ENCODE data around the gene KRT3.

KRT3 gene

GRCh38 chr12:52801773-52802172 is 5.9 kb upstream of the KRT3 start:
- Histone ChIP-seq H3K27ac (ENCODE audit: insufficient read depth in 1 of 2, low read depth in 1 of 2, low read length in 2 of 2, poor library complexity in 1 of 2, severe bottlenecking in 2 of 2) (no peak overlapping the region), H3K4me3 (ENCODE audit: control insufficient read depth in 1 of 7, extremely low read depth in 1 of 7, insufficient read depth in 4 of 7, low read depth in 2 of 7, low read length in 6 of 7) (no peak overlapping the region), H3K9me3 (ENCODE audit: control extremely low read depth in 1 of 5, control insufficient read depth in 4 of 5, insufficient read depth in 2 of 5, low read depth in 1 of 5, low read length in 4 of 5) (no peaks in the 10 kb centered on the region), H3K36me3 (ENCODE audit: control insufficient read depth in 4 of 4, insufficient read depth in 4 of 4, low read length in 3 of 4) (no peaks in the 10 kb centered on the region), H3K27me3 (replicated peaks in 2 of 5; ENCODE audit: control insufficient read depth in 4 of 5, insufficient read depth in 5 of 5, low read length in 4 of 5) (no peaks in the 10 kb centered on the region), H3K4me1 (ENCODE audit: control extremely low read depth in 1 of 4, control insufficient read depth in 4 of 4, insufficient read depth in 4 of 4, low read length in 3 of 4) (no peaks in the 10 kb centered on the region)
- ChIA-PET POLR2A (no interaction called here), CTCF (interaction anchor here (1.2 to 1.6 kb wide), 2 partner anchors 191 to 216 kb away, joined by 3 read pairs; no protein-coding TSS in a partner anchor)
- 86% methylated on average over 3 of the region's 3 CpGs for WGBS (ENCODE audit: insufficient coverage)
- no peak for DNase-seq

GRCh38 chr12:52800259-52800917 is 4.5 kb upstream of the KRT3 start:
- Histone ChIP-seq H3K27ac (ENCODE audit: insufficient read depth in 1 of 2, low read depth in 1 of 2, low read length in 2 of 2, poor library complexity in 1 of 2, severe bottlenecking in 2 of 2) (no peak overlapping the region), H3K27me3 (replicated peaks in 2 of 5; ENCODE audit: control insufficient read depth in 4 of 5, insufficient read depth in 5 of 5, low read length in 4 of 5) (no peaks in the 10 kb centered on the region), H3K9me3 (ENCODE audit: control extremely low read depth in 1 of 5, control insufficient read depth in 4 of 5, insufficient read depth in 2 of 5, low read depth in 1 of 5, low read length in 4 of 5) (no peaks in the 10 kb centered on the region), H3K4me3 (ENCODE audit: control insufficient read depth in 1 of 7, extremely low read depth in 1 of 7, insufficient read depth in 4 of 7, low read depth in 2 of 7, low read length in 6 of 7) (no peak overlapping the region), H3K4me1 (ENCODE audit: control extremely low read depth in 1 of 4, control insufficient read depth in 4 of 4, insufficient read depth in 4 of 4, low read length in 3 of 4) (no peaks in the 10 kb centered on the region), H3K36me3 (ENCODE audit: control insufficient read depth in 4 of 4, insufficient read depth in 4 of 4, low read length in 3 of 4) (no peaks in the 10 kb centered on the region)
- WGBS (ENCODE audit: insufficient coverage), result 100% methylated on average over 1 of the region's 1 CpG
- DNase-seq, result no peak
- CTCF ChIA-PET, result interaction anchor here (1.1 kb wide), 1 partner anchor 8 kb away, joined by 3 read pairs; no protein-coding TSS in a partner anchor
- POLR2A ChIA-PET, result interaction anchor here (0.6 kb wide), 1 partner anchor 55 kb away, joined by 4 read pairs; no protein-coding TSS in a partner anchor

GRCh38 chr12:52799505-52800211 is 3.7 kb upstream of the KRT3 start:
- ChIA-PET POLR2A (interaction anchor here (0.6 kb wide), 1 partner anchor 54 kb away, joined by 4 read pairs; no protein-coding TSS in a partner anchor), CTCF (interaction anchor here (1.1 kb wide), 1 partner anchor 8 kb away, joined by 3 read pairs; no protein-coding TSS in a partner anchor)
- no peaks in the 10 kb centered on the region for H3K4me1 ChIP-seq (ENCODE audit: control extremely low read depth in 1 of 4, control insufficient read depth in 4 of 4, insufficient read depth in 4 of 4, low read length in 3 of 4)
- DNase-seq, result no peak
- no peaks in the 10 kb centered on the region for H3K9me3 ChIP-seq (ENCODE audit: control extremely low read depth in 1 of 5, control insufficient read depth in 4 of 5, insufficient read depth in 2 of 5, low read depth in 1 of 5, low read length in 4 of 5)
- H3K27me3 ChIP-seq (replicated peaks in 2 of 5; ENCODE audit: control insufficient read depth in 4 of 5, insufficient read depth in 5 of 5, low read length in 4 of 5), result no peaks in the 10 kb centered on the region
- no peak overlapping the region for H3K27ac ChIP-seq (ENCODE audit: insufficient read depth in 1 of 2, low read depth in 1 of 2, low read length in 2 of 2, poor library complexity in 1 of 2, severe bottlenecking in 2 of 2)
- no peaks in the 10 kb centered on the region for H3K36me3 ChIP-seq (ENCODE audit: control insufficient read depth in 4 of 4, insufficient read depth in 4 of 4, low read length in 3 of 4)
- no peak overlapping the region for H3K4me3 ChIP-seq (ENCODE audit: control insufficient read depth in 1 of 7, extremely low read depth in 1 of 7, insufficient read depth in 4 of 7, low read depth in 2 of 7, low read length in 6 of 7)
- 88% methylated on average over 4 of the region's 5 CpGs for WGBS (ENCODE audit: insufficient coverage)

- POLR2A ChIA-PET, result no interaction called here
- no peak overlapping the region for H3K27ac ChIP-seq (ENCODE audit: insufficient read depth in 1 of 2, low read depth in 1 of 2, low read length in 2 of 2, poor library complexity in 1 of 2, severe bottlenecking in 2 of 2)
Measured at GRCh38 chr12:52798671-52799504, 3.0 kb upstream of the KRT3 start.

GRCh38 chr12:52798003-52798670 is 2.2 kb upstream of the KRT3 start:
- WGBS (ENCODE audit: insufficient coverage), result 100% methylated on average over 2 of the region's 4 CpGs
- ChIA-PET POLR2A (no interaction called here), CTCF (no interaction called here)
- Histone ChIP-seq H3K9me3 (ENCODE audit: control extremely low read depth in 1 of 5, control insufficient read depth in 4 of 5, insufficient read depth in 2 of 5, low read depth in 1 of 5, low read length in 4 of 5) (no peaks in the 10 kb centered on the region), H3K4me1 (ENCODE audit: control extremely low read depth in 1 of 4, control insufficient read depth in 4 of 4, insufficient read depth in 4 of 4, low read length in 3 of 4) (no peaks in the 10 kb centered on the region), H3K27ac (ENCODE audit: insufficient read depth in 1 of 2, low read depth in 1 of 2, low read length in 2 of 2, poor library complexity in 1 of 2, severe bottlenecking in 2 of 2) (no peak overlapping the region), H3K27me3 (replicated peaks in 2 of 5; ENCODE audit: control insufficient read depth in 4 of 5, insufficient read depth in 5 of 5, low read length in 4 of 5) (no peaks in the 10 kb centered on the region), H3K4me3 (ENCODE audit: control insufficient read depth in 1 of 7, extremely low read depth in 1 of 7, insufficient read depth in 4 of 7, low read depth in 2 of 7, low read length in 6 of 7) (no peak overlapping the region), H3K36me3 (ENCODE audit: control insufficient read depth in 4 of 4, insufficient read depth in 4 of 4, low read length in 3 of 4) (no peaks in the 10 kb centered on the region)
- DNase-seq, result no peak

More at GRCh38 chr12:52798671-52799504, 3.0 kb upstream of the KRT3 start:
- CTCF ChIA-PET, result no interaction called here
- 66% methylated on average over 7 of the region's 7 CpGs for WGBS (ENCODE audit: insufficient coverage)
- H3K4me1 ChIP-seq (ENCODE audit: control extremely low read depth in 1 of 4, control insufficient read depth in 4 of 4, insufficient read depth in 4 of 4, low read length in 3 of 4), result no peaks in the 10 kb centered on the region
- H3K27me3 ChIP-seq (replicated peaks in 2 of 5; ENCODE audit: control insufficient read depth in 4 of 5, insufficient read depth in 5 of 5, low read length in 4 of 5), result no peaks in the 10 kb centered on the region
- no peak for DNase-seq
- no peaks in the 10 kb centered on the region for H3K9me3 ChIP-seq (ENCODE audit: control extremely low read depth in 1 of 5, control insufficient read depth in 4 of 5, insufficient read depth in 2 of 5, low read depth in 1 of 5, low read length in 4 of 5)
- H3K4me3 ChIP-seq (ENCODE audit: control insufficient read depth in 1 of 7, extremely low read depth in 1 of 7, insufficient read depth in 4 of 7, low read depth in 2 of 7, low read length in 6 of 7), result no peak overlapping the region
- no peaks in the 10 kb centered on the region for H3K36me3 ChIP-seq (ENCODE audit: control insufficient read depth in 4 of 4, insufficient read depth in 4 of 4, low read length in 3 of 4)

- Histone ChIP-seq H3K4me1 (ENCODE audit: control extremely low read depth in 1 of 4, control insufficient read depth in 4 of 4, insufficient read depth in 4 of 4, low read length in 3 of 4) (peaks cover 0 to 5% (median 0%) of the 10 kb centered on the region in 4 experiments), H3K4me3 (ENCODE audit: control insufficient read depth in 1 of 7, extremely low read depth in 1 of 7, insufficient read depth in 4 of 7, low read depth in 2 of 7, low read length in 6 of 7) (no peak overlapping the region), H3K27ac (ENCODE audit: insufficient read depth in 1 of 2, low read depth in 1 of 2, low read length in 2 of 2, poor library complexity in 1 of 2, severe bottlenecking in 2 of 2) (no peak overlapping the region), H3K36me3 (ENCODE audit: control insufficient read depth in 4 of 4, insufficient read depth in 4 of 4, low read length in 3 of 4) (no peaks in the 10 kb centered on the region), H3K9me3 (ENCODE audit: control extremely low read depth in 1 of 5, control insufficient read depth in 4 of 5, insufficient read depth in 2 of 5, low read depth in 1 of 5, low read length in 4 of 5) (no peaks in the 10 kb centered on the region), H3K27me3 (replicated peaks in 2 of 5; ENCODE audit: control insufficient read depth in 4 of 5, insufficient read depth in 5 of 5, low read length in 4 of 5) (no peaks in the 10 kb centered on the region)
- ChIA-PET CTCF (no interaction called here), POLR2A (no interaction called here)
- no peak for DNase-seq
Measured at GRCh38 chr12:52797529-52797894, 1.6 kb upstream of the KRT3 start.

Measured in common myeloid progenitor, CD34-positive (primary cell).